ENCODE data around the gene CD164L2.

DNA sequence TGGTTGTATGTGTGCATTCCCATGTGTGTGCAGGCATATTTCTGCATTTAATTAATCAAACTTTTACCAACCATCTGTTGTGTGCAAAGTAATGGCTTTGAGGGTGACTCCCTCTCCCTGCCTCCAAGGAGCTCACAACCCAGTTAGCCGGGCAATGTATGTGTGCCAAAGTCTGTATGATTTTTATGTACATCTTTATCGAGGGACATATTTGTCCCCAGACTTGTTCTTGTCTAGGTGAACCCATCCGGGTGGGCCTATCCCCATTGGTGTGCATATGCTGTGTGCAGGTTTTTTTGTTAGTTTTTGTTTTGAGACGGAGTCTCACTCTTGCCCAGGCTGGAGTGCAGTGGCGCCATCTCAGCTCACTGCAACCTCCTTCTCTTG, 39.5 kb downstream of the CD164L2 start:
- TF ChIP-seq, protein P1, sequence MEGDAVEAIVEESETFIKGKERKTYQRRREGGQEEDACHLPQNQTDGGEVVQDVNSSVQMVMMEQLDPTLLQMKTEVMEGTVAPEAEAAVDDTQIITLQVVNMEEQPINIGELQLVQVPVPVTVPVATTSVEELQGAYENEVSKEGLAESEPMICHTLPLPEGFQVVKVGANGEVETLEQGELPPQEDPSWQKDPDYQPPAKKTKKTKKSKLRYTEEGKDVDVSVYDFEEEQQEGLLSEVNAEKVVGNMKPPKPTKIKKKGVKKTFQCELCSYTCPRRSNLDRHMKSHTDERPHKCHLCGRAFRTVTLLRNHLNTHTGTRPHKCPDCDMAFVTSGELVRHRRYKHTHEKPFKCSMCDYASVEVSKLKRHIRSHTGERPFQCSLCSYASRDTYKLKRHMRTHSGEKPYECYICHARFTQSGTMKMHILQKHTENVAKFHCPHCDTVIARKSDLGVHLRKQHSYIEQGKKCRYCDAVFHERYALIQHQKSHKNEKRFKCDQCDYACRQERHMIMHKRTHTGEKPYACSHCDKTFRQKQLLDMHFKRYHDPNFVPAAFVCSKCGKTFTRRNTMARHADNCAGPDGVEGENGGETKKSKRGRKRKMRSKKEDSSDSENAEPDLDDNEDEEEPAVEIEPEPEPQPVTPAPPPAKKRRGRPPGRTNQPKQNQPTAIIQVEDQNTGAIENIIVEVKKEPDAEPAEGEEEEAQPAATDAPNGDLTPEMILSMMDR (IDR thresholded peaks at IDR 0.05): no peak
- TF ChIP-seq POLR2AphosphoS5 (IDR thresholded peaks at IDR 0.05) (no peak), POLR2A (IDR thresholded peaks at IDR 0.05) (no peak)
